ENCODE results near the gene FRK. TPM values are rescaled to one million over a fixed set of nuclear protein-coding genes. Genes with fewer than 3 reads are reported as not detected.
A peak's percentile ranks its signal among the peaks of the same experiment; 100 is the strongest.

Gene FRK
- total RNA-seq, 1 donor from 2014 or later: 8.4 TPM

DNA sequence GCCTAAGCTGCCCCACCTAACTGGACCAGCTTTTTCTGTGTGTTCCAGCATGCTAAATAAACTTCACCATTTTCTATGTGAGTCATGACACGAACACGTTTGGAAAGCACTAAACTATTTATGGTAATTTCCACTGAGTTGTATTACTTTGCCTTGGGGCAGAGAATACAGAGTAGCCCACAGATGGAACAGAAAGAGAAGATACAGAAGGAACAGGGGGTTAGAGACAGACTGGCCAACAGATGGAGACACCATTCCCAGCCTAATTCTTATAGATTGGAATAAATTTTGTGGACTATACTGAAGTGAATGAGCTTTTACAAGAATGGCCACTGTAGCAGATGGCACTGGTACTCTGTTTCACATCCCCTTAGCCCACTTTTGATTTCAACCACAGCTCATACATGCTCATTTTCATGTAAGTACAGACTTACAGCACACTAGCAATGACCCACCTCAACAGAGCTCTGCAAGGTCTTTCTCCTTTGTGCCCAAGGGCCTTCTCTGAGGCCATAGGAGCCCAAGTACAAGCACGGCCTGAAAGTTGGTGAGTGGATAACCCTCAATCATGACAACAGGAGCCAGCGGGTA lies 26.8 kb upstream of the FRK start:
- Histone ChIP-seq H3K27ac (peak overlapping the region; percentile 69 to 81), H3K4me3 (no peak overlapping the region), H3K36me3 (no peaks in the 10 kb centered on the region), H3K4me1 (peaks cover 0 to 10% of the 10 kb centered on the region in 2 donors), H3K9me3 (no peaks in the 10 kb centered on the region), H3K27me3 (no peaks in the 10 kb centered on the region)
- DNase-seq (ENCODE audit: low spot score in 2 of 2): no peak
- intact Hi-C loops (cut with DNase I): loop anchor here (2.0 kb wide), 1 partner anchor 27 kb away; the partner anchor contains the start of gene FRK
- TF ChIP-seq, protein P1, sequence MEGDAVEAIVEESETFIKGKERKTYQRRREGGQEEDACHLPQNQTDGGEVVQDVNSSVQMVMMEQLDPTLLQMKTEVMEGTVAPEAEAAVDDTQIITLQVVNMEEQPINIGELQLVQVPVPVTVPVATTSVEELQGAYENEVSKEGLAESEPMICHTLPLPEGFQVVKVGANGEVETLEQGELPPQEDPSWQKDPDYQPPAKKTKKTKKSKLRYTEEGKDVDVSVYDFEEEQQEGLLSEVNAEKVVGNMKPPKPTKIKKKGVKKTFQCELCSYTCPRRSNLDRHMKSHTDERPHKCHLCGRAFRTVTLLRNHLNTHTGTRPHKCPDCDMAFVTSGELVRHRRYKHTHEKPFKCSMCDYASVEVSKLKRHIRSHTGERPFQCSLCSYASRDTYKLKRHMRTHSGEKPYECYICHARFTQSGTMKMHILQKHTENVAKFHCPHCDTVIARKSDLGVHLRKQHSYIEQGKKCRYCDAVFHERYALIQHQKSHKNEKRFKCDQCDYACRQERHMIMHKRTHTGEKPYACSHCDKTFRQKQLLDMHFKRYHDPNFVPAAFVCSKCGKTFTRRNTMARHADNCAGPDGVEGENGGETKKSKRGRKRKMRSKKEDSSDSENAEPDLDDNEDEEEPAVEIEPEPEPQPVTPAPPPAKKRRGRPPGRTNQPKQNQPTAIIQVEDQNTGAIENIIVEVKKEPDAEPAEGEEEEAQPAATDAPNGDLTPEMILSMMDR (IDR thresholded peaks at IDR 0.05): no peak

DNA sequence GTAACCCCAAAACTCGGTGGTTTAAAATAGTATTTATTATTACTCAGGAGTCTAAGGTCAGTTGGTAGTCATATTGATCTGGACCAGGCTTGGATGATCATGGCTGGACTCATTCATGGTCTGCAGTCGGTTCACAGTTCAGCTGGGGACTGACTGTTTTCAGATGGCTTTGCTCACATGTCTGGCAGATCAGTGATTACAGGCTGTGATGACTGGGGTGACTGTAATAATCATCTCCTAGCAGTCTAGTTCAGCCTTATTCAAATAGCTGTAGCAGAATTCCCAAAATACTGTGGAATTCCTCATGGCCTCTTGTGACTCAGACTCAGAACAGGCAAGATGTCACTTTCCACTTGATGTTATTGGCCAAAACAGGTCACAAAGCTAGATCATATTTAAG lies 23.6 kb upstream of the FRK start:
- intact Hi-C loops (cut with DNase I): no loop called here
- Histone ChIP-seq H3K27me3 (no peaks in the 10 kb centered on the region), H3K4me3 (no peak overlapping the region), H3K9me3 (no peaks in the 10 kb centered on the region), H3K4me1 (peaks cover 0 to 10% of the 10 kb centered on the region in 2 donors), H3K27ac (peak overlapping the region in 1 of 2 donors; percentile 24), H3K36me3 (no peaks in the 10 kb centered on the region)
- DNase-seq (ENCODE audit: low spot score in 2 of 2): no peak
- TF ChIP-seq, protein P1 (IDR thresholded peaks at IDR 0.05): no peak

DNA sequence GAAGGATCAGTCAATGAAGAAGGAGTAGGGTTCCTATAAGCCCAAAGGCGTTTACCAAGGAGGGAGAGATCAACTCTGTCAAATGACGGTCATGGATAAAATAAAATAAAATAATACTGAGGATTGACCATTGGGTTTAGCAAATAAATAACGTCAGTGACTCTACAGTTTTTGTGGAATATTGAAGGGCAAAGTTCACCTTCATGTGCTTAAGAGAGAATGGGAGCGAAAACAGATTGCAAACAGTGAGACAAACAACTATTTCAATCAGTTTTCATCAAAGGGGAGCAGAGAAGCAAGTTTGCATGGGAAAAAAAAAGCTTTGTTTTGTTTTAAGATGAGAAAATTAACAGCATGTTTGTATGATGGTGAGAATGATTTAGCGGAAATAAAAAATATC lies 22.4 kb upstream of the FRK start:
- no peak overlapping the region for H3K27ac ChIP-seq
- TF ChIP-seq, protein P1 (IDR thresholded peaks at IDR 0.05): no peak
- DNase-seq (ENCODE audit: low spot score in 2 of 2): no peak
- no peak overlapping the region for H3K4me3 ChIP-seq
- H3K36me3 ChIP-seq: no peaks in the 10 kb centered on the region
- peaks cover 0 to 10% of the 10 kb centered on the region in 2 donors for H3K4me1 ChIP-seq
- no peaks in the 10 kb centered on the region for H3K27me3 ChIP-seq
- intact Hi-C loops (cut with DNase I): no loop called here
- no peaks in the 10 kb centered on the region for H3K9me3 ChIP-seq

DNA sequence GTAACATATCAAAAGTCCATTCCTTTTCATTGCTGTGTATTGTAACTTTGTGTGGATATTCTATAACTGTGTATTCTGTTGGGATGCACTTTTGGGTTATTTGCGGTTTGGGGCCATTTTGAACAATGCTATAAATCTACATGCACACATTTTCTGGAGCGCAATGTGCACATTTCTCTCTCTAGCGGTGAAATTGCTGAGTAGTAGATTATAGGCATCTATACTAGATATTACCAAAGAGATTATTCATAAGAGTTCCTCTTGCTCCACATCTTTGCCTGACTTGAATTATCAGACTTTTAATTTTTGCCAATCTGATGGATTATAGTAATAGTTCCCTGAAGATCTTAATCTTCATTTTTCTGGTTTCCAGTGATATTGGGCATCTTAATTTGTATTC lies 18.3 kb upstream of the FRK start:
- Histone ChIP-seq H3K27me3 (no peaks in the 10 kb centered on the region), H3K36me3 (no peaks in the 10 kb centered on the region), H3K27ac (no peak overlapping the region), H3K4me1 (peaks cover 0 to 2% of the 10 kb centered on the region in 2 donors), H3K9me3 (no peaks in the 10 kb centered on the region), H3K4me3 (no peak overlapping the region)
- no peak for DNase-seq (ENCODE audit: low spot score in 2 of 2)
- intact Hi-C loops (cut with DNase I): no loop called here
- TF ChIP-seq, protein P1 (IDR thresholded peaks at IDR 0.05): no peak

DNA sequence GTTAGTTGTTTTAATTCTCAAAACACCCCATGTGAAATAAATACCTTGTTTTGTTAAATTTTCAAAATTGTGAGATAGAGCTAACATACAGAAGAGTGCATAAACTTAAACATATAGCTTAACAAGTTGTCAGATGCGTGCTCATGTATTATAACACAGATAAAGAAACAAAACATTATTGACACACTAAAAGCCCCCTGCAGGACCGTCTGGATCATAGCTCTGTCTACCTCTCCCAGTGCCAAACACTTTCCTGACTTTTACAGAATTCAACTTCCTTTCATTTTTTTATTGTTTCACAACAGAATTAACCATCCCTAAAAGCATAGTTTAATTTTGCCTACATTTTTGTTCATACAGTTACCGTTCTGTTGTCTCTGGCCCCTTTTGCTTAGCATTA lies 17.8 kb upstream of the FRK start:
- Histone ChIP-seq H3K9me3 (no peaks in the 10 kb centered on the region), H3K27ac (no peak overlapping the region), H3K36me3 (no peaks in the 10 kb centered on the region), H3K4me1 (peaks cover 0 to 5% of the 10 kb centered on the region in 2 donors), H3K4me3 (no peak overlapping the region), H3K27me3 (no peaks in the 10 kb centered on the region)
- no peak for DNase-seq (ENCODE audit: low spot score in 2 of 2)
- TF ChIP-seq, protein P1 (IDR thresholded peaks at IDR 0.05): no peak
- intact Hi-C loops (cut with DNase I): no loop called here
